Left ventricle myocardium inferior (tissue), 1 donor: ENCODE data around the gene PPP3R1. TPM values are rescaled to one million over a fixed set of nuclear protein-coding genes. Genes with fewer than 3 reads are reported as not detected.

Experiments used
- DNase-seq: peaks from one replicate; pipeline ENCODE4 v3.0.0-alpha.2; 2020
- H3K27ac ChIP-seq: fragments of 200-600 bp; replicated peaks from 2 replicates; pipeline ENCODE4 v1.8.0; 2021
- H3K27me3 ChIP-seq: fragments of 200-600 bp; 2 replicates; pipeline ENCODE4 v1.8.0; 2021; ENCODE audit warnings: low read depth
- H3K36me3 ChIP-seq: fragments of 200-600 bp; 2 replicates; pipeline ENCODE4 v1.8.0; 2021
- H3K4me1 ChIP-seq: fragments of 200-600 bp; 2 replicates; pipeline ENCODE4 v1.8.0; 2021
- H3K4me3 ChIP-seq: fragments of 200-600 bp; 2 replicates; pipeline ENCODE4 v1.8.0; 2021; ENCODE audit warnings: mild to moderate bottlenecking, moderate library complexity
- H3K9me3 ChIP-seq: fragments of 200-600 bp; replicated peaks from 2 replicates; pipeline ENCODE4 v1.8.0; 2021
- intact Hi-C: fragments of 100-400 bp; cut with micrococcal nuclease; formaldehyde crosslinking; loops from one replicate; pipeline ENCODE4 v1.11.0; 2022
- total RNA-seq: library from RNA; stranded (reverse); fragmentation: NEBNext Ultra II Directional; extraction: Animal tissue kit (Norgen Biotek cat#: 25700); gene quantifications from one replicate; pipeline ENCODE4 v1.2.1, GENCODE V29; 2021
- TF ChIP-seq, protein P1 (sequence below): fragments of 200-600 bp; IDR thresholded peaks from 2 replicates; pipeline ENCODE4 v1.8.0; 2021; ENCODE audit warnings: antibody characterized with exemption, mild to moderate bottlenecking, borderline replicate concordance
- donor health status: DM: no; HTN: yes; CAD: no; lungs with severe emphysema.

Gene PPP3R1
- total RNA-seq, 1 donor from 2014 or later, result 34.6 TPM

DNA sequence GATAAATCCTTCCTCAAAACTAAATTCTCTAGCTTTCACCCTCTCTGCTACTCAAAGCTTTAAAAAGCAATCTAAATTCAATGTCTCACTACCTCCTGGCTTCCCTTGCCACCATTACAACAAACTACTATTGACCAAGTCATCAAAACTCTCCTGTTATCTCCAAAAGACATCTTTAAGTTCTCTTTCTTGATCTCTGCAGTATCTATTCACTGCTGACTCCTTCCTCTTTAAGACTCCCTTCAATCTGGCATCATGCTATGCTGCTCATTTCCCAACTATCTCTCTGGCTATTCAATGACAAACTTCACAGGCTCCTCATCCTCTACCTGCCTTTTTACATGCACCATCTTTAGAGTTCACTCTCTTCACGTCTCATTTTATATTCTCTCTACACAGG is 5.9 kb downstream of the PPP3R1 start:
- no peak for DNase-seq
- Histone ChIP-seq H3K9me3 (no peaks in the 10 kb centered on the region), H3K4me3 (no peak overlapping the region), H3K27ac (no peak overlapping the region), H3K27me3 (no peaks in the 10 kb centered on the region), H3K4me1 (peaks cover 90% of the 10 kb centered on the region), H3K36me3 (no peaks in the 10 kb centered on the region)
- TF ChIP-seq, protein P1, sequence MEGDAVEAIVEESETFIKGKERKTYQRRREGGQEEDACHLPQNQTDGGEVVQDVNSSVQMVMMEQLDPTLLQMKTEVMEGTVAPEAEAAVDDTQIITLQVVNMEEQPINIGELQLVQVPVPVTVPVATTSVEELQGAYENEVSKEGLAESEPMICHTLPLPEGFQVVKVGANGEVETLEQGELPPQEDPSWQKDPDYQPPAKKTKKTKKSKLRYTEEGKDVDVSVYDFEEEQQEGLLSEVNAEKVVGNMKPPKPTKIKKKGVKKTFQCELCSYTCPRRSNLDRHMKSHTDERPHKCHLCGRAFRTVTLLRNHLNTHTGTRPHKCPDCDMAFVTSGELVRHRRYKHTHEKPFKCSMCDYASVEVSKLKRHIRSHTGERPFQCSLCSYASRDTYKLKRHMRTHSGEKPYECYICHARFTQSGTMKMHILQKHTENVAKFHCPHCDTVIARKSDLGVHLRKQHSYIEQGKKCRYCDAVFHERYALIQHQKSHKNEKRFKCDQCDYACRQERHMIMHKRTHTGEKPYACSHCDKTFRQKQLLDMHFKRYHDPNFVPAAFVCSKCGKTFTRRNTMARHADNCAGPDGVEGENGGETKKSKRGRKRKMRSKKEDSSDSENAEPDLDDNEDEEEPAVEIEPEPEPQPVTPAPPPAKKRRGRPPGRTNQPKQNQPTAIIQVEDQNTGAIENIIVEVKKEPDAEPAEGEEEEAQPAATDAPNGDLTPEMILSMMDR, result no peak
- intact Hi-C loops, result no loop called here

DNA sequence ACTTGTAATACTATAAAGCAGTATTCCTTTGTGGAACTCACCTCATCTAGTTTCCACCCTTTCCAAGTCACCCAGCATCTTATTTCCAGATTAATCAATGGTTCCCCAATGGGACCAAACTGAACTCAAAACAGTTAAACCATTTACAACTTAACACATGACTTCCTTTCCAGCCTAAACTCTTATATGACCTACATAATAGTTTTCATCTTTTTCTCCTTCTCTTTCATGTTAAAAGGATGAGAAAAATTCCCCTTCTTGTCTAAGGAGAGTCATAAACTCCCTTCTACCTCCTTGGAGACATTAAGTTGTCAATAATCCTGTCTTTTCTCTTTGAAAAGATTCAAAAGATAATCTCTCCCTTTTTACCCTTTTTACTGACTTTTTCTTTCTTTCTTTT is 6.7 kb downstream of the PPP3R1 start:
- intact Hi-C loops, result no loop called here
- TF ChIP-seq, protein P1, result no peak
- no peaks in the 10 kb centered on the region for H3K27me3 ChIP-seq
- H3K27ac ChIP-seq, result no peak overlapping the region
- DNase-seq, result no peak
- H3K9me3 ChIP-seq, result no peaks in the 10 kb centered on the region
- no peaks in the 10 kb centered on the region for H3K36me3 ChIP-seq
- H3K4me3 ChIP-seq, result no peak overlapping the region
- H3K4me1 ChIP-seq, result peaks cover 94% of the 10 kb centered on the region

DNA sequence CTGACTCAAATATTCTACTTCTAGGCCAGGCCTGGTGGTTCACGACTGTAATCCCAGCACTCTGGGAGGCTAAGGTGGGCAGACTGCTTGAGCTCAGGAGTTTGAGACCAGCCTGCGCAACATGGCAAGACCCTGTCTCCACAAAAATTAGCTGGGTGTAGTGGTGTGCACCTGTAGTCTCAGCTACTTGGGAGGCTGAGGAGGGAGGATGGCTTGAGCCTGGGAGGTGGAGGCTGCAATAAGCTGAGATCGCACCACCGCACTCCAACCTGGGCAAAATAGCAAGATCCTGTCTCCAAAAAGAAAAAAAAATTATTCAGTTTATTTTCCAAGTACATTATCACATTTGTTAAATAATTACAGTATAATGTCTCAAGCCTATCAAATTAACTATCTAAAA is 7.3 kb downstream of the PPP3R1 start:
- intact Hi-C loops, result no loop called here
- H3K9me3 ChIP-seq, result no peaks in the 10 kb centered on the region
- H3K27ac ChIP-seq, result no peak overlapping the region
- H3K4me1 ChIP-seq, result peaks cover 93% of the 10 kb centered on the region
- TF ChIP-seq, protein P1, result no peak
- H3K27me3 ChIP-seq, result no peaks in the 10 kb centered on the region
- H3K4me3 ChIP-seq, result no peak overlapping the region
- no peak for DNase-seq
- H3K36me3 ChIP-seq, result no peaks in the 10 kb centered on the region

DNA sequence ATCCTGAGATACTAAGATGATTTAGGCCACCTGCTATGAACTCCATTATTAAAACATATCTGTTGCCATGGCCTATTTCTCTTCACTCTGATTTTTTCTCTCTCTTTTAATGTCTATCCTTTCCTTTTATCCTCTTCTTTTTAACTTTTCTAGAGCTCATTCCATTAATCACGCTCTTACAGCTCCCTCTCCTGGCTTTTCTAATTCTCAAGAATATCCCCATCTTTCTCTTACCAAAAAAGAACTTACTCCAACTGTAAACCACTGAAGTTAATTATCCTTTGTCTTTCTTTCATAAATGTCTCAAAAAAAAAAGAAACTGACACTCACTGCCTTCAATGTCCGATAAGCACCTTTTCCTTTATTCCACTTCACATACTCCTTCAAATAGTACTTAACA is 7.9 kb downstream of the PPP3R1 start:
- H3K9me3 ChIP-seq, result no peaks in the 10 kb centered on the region
- TF ChIP-seq, protein P1, result peak; percentile 16
- no peak overlapping the region for H3K27ac ChIP-seq
- DNase-seq, result no peak
- H3K4me3 ChIP-seq, result no peak overlapping the region
- H3K36me3 ChIP-seq, result no peaks in the 10 kb centered on the region
- H3K4me1 ChIP-seq, result peaks cover 93% of the 10 kb centered on the region
- intact Hi-C loops, result loop anchor here (5.0 kb wide), 1 partner anchor 47 kb away; no protein-coding TSS in a partner anchor
- no peaks in the 10 kb centered on the region for H3K27me3 ChIP-seq

DNA sequence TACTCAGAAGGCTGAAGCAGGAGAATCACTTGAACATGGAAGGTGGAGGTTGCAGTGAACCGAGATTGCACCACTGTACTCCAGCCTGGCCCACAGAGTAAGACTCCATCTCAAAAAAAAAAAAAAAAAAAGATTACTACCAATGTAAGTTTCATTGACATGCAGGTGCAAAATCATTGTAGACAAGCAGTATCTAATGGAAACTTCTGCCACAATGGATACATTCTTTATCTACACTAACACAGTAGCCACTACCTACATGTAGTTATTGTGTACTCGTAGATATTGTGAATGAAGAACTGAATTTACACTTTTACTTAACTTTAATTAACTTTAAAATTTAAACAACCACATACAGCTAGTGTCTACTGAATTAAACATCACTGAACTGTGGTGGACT is 10.6 kb downstream of the PPP3R1 start:
- Histone ChIP-seq H3K4me3 (no peak overlapping the region), H3K36me3 (no peaks in the 10 kb centered on the region), H3K9me3 (no peaks in the 10 kb centered on the region), H3K27ac (no peak overlapping the region), H3K27me3 (no peaks in the 10 kb centered on the region), H3K4me1 (peaks cover 93% of the 10 kb centered on the region)
- TF ChIP-seq, protein P1, result no peak
- no peak for DNase-seq
- intact Hi-C loops, result loop anchor here (5.0 kb wide), 1 partner anchor 44 kb away; no protein-coding TSS in a partner anchor
